Inflammatory macrophage treated with lipopolysaccharide for 4 hours (primary cell): ENCODE data around the gene ADRA2C.

Experiments
- DNase-seq: peaks from one replicate; pipeline ENCODE4 v3.0.0-alpha.2; 2020

ADRA2C gene

GRCh38 chr4:3735196-3735595, 31.0 kb upstream of the ADRA2C start:
- DNase-seq, result no peak

GRCh38 chr4:3736290-3736689, 29.9 kb upstream of the ADRA2C start:
- DNase-seq, result no peak

- no peak for DNase-seq
Observed at GRCh38 chr4:3736806-3737205, 29.4 kb upstream of the ADRA2C start.

- no peak for DNase-seq
Observed at GRCh38 chr4:3739577-3739976, 26.6 kb upstream of the ADRA2C start.

- no peak for DNase-seq
Observed at GRCh38 chr4:3740256-3740655, 25.9 kb upstream of the ADRA2C start.

- no peak for DNase-seq
Observed at GRCh38 chr4:3741217-3742011, 24.8 kb upstream of the ADRA2C start.

- no peak for DNase-seq
Observed at GRCh38 chr4:3742610-3743009, 23.6 kb upstream of the ADRA2C start.

GRCh38 chr4:3744232-3744631, 22.0 kb upstream of the ADRA2C start:
- DNase-seq, result no peak

GRCh38 chr4:3744901-3745300, 21.3 kb upstream of the ADRA2C start:
- DNase-seq, result no peak

GRCh38 chr4:3745886-3746656, 20.1 kb upstream of the ADRA2C start:
- no peak for DNase-seq

GRCh38 chr4:3746701-3747580, 19.2 kb upstream of the ADRA2C start:
- no peak for DNase-seq

GRCh38 chr4:3747581-3747904, 18.6 kb upstream of the ADRA2C start:
- no peak for DNase-seq

- DNase-seq, result no peak
Observed at GRCh38 chr4:3748136-3748898, 17.9 kb upstream of the ADRA2C start.

- DNase-seq, result no peak
Observed at GRCh38 chr4:3749081-3749480, 17.1 kb upstream of the ADRA2C start.

- no peak for DNase-seq
Observed at GRCh38 chr4:3750334-3750733, 15.9 kb upstream of the ADRA2C start.

GRCh38 chr4:3752022-3752421, 14.2 kb upstream of the ADRA2C start:
- no peak for DNase-seq

- DNase-seq, result no peak
Observed at GRCh38 chr4:3753726-3754412, 12.3 kb upstream of the ADRA2C start.

GRCh38 chr4:3756343-3757059, 9.7 kb upstream of the ADRA2C start:
- DNase-seq, result no peak

GRCh38 chr4:3759236-3759635, 6.9 kb upstream of the ADRA2C start:
- no peak for DNase-seq

- no peak for DNase-seq
Observed at GRCh38 chr4:3760346-3760745, 5.8 kb upstream of the ADRA2C start.

GRCh38 chr4:3760841-3761240, 5.3 kb upstream of the ADRA2C start:
- no peak for DNase-seq
